Calu3 (cell line): ENCODE data around the gene HOATZ. TPM values are rescaled to one million over a fixed set of nuclear protein-coding genes. Genes with fewer than 3 reads are reported as not detected.

ENCODE experiments used
- Bru-seq: library from RNA; stranded (reverse); fragments of 400-500 nt; gene quantifications from one replicate; lab custom pipeline; 2021; lab: Mats Ljungman, UMichigan
- BruChase-seq, 2 experiments: library from RNA; stranded (reverse); fragments of 400-500 nt; gene quantifications; one replicate each; lab custom pipeline; 2021; lab: Mats Ljungman, UMichigan
- BruUV-seq: library from RNA; stranded (reverse); fragments of 400-500 nt; replicated peaks from 2 replicates; lab custom pipeline; 2021; lab: Mats Ljungman, UMichigan
- CTCF ChIA-PET: fragments of 300-600 bp; sonication (Branson Sonifier 250); formaldehyde crosslinking; loops from one replicate; lab custom pipeline; 2022; ENCODE audit warnings: antibody characterized with exemption; lab: Charles Lee
- DNase-seq: peaks from one replicate; pipeline ENCODE4 v3.0.0; 2022
- H3K27ac Mint-ChIP-seq: one replicate; pipeline ENCODE4 v1.8.0; 2022; ENCODE audit warnings: mixed read lengths; ENCODE audit not compliant: unreplicated experiment
- H3K27me3 Mint-ChIP-seq: one replicate; pipeline ENCODE4 v1.8.0; 2022; ENCODE audit warnings: mixed read lengths; ENCODE audit not compliant: unreplicated experiment
- H3K36me3 Mint-ChIP-seq: one replicate; pipeline ENCODE4 v1.8.0; 2022; ENCODE audit warnings: mild to moderate bottlenecking, moderate library complexity, mixed read lengths; ENCODE audit not compliant: insufficient read depth, unreplicated experiment
- H3K4me1 Mint-ChIP-seq: one replicate; pipeline ENCODE4 v1.8.0; 2022; ENCODE audit warnings: mild to moderate bottlenecking, low read depth, mixed read lengths; ENCODE audit not compliant: unreplicated experiment
- H3K4me3 Mint-ChIP-seq: one replicate; pipeline ENCODE4 v1.8.0; 2022; ENCODE audit warnings: mild to moderate bottlenecking, low read depth, moderate library complexity, mixed read lengths; ENCODE audit not compliant: unreplicated experiment
- H3K9me3 Mint-ChIP-seq: one replicate; pipeline ENCODE4 v1.8.0; 2022; ENCODE audit warnings: low read depth, mixed read lengths; ENCODE audit not compliant: unreplicated experiment
- CTCF ChIP-seq: fragments of 200-600 bp; IDR thresholded peaks from one replicate; pipeline ENCODE4 v1.8.0; 2022; ENCODE audit warnings: antibody characterized with exemption; ENCODE audit not compliant: unreplicated experiment
- intact Hi-C: fragments of 100-400 bp; cut with micrococcal nuclease; formaldehyde crosslinking; loops from one replicate; pipeline ENCODE4 v1.10.0; 2022; ENCODE audit not compliant: unreplicated experiment
- long read RNA-seq: library from polyadenylated mRNA; stranded (forward); transcript quantifications from one replicate; pipeline ENCODE4 v2.0.0, GENCODE V29; 2022
- total RNA-seq: library from RNA; stranded (reverse); gene quantifications from 2 replicates; pipeline ENCODE4 v1.2.3, GENCODE V29; 2022

HOATZ gene
- total RNA-seq (not detected in 2 replicates), Bru-seq, nascent RNA (not detected), BruChase-seq, experiment 1, labeled RNA remaining after a 6-hour chase (not detected), BruChase-seq, experiment 2, labeled RNA remaining after a 2-hour chase (not detected)
- long read RNA-seq: 0 reads

GRCh38 chr11:111514216-111515031, at the start of gene HOATZ:
Gene HOATZ (plus strand): TSS chr11:111514778. CDS start chr11:111514785, 7 bp downstream.
- no peaks in the 10 kb centered on the region for H3K4me1 Mint-ChIP-seq
- no peak within 1 kb of the TSS for H3K27ac Mint-ChIP-seq
- TF ChIP-seq CTCF: no peak
- no peak for DNase-seq
- intact Hi-C loops: no loop called here
- no peak within 1 kb of the TSS for H3K4me3 Mint-ChIP-seq
- no peaks in the 10 kb centered on the region for H3K9me3 Mint-ChIP-seq
- H3K36me3 Mint-ChIP-seq: no peaks in the 10 kb centered on the region
- H3K27me3 Mint-ChIP-seq: no peaks in the 10 kb centered on the region
- BruUV-seq: no TSS peak
- CTCF ChIA-PET: no interaction called here

GRCh38 chr11:111465400-111465799, 49.2 kb upstream of the HOATZ start:
- DNase-seq: no peak
- no peak for TF ChIP-seq CTCF
- H3K27me3 Mint-ChIP-seq: peaks cover 10% of the 10 kb centered on the region
- CTCF ChIA-PET: interaction anchor here (0.6 kb wide), 1 partner anchor 15 kb away, joined by 3 read pairs; no protein-coding TSS in a partner anchor
- no TSS peak for BruUV-seq
- no peaks in the 10 kb centered on the region for H3K9me3 Mint-ChIP-seq
- intact Hi-C loops: no loop called here
- no peaks in the 10 kb centered on the region for H3K4me1 Mint-ChIP-seq
- no peak overlapping the region for H3K4me3 Mint-ChIP-seq
- H3K36me3 Mint-ChIP-seq: no peaks in the 10 kb centered on the region
- H3K27ac Mint-ChIP-seq: no peak overlapping the region

GRCh38 chr11:111466615-111467014, 48.0 kb upstream of the HOATZ start:
- no peak for TF ChIP-seq CTCF
- Mint-ChIP-seq H3K4me3 (no peak overlapping the region), H3K27me3 (no peaks in the 10 kb centered on the region), H3K9me3 (no peaks in the 10 kb centered on the region), H3K27ac (no peak overlapping the region), H3K4me1 (no peaks in the 10 kb centered on the region), H3K36me3 (no peaks in the 10 kb centered on the region)
- intact Hi-C loops: no loop called here
- CTCF ChIA-PET: no interaction called here
- DNase-seq: no peak
- BruUV-seq: no TSS peak

- no peak for DNase-seq
- Mint-ChIP-seq H3K4me1 (no peaks in the 10 kb centered on the region), H3K27me3 (no peaks in the 10 kb centered on the region), H3K4me3 (no peak overlapping the region), H3K9me3 (no peaks in the 10 kb centered on the region), H3K27ac (no peak overlapping the region), H3K36me3 (no peaks in the 10 kb centered on the region)
- CTCF ChIA-PET: no interaction called here
- TF ChIP-seq CTCF: no peak
- BruUV-seq: no TSS peak
- intact Hi-C loops: no loop called here
These were observed 45.4 kb upstream of the HOATZ start for GRCh38 chr11:111469200-111469599.
